Suprapubic skin (tissue), 4 donors: ENCODE results near the gene ELF1.

ENCODE experiments used
- CTCF ChIP-seq, 2 donors: fragments of 200-600 bp in 1 of 2; fragments of 450-650 bp in 1 of 2; sonication (generic) in 1 of 2; IDR thresholded peaks; one replicate each; pipeline ENCODE4 v1.5.1; 2016 to 2019; ENCODE audit warnings: antibody characterized with exemption in 2 of 2, mild to moderate bottlenecking in 1 of 2, moderate library complexity in 1 of 2
- EP300 ChIP-seq: sonication (generic); formaldehyde crosslinking; IDR thresholded peaks from one replicate; pipeline ENCODE4 v1.6.1; 2017; ENCODE audit warnings: antibody characterized with exemption
- POLR2A ChIP-seq, 2 donors: fragments of 450-650 bp; IDR thresholded peaks; one replicate each; pipeline ENCODE4 v1.6.1; 2017; ENCODE audit warnings: antibody characterized with exemption in 2 of 2, mild to moderate bottlenecking in 2 of 2, moderate library complexity in 2 of 2
- POLR2AphosphoS5 ChIP-seq, 3 donors: sonication (generic); formaldehyde crosslinking; IDR thresholded peaks; one replicate each; pipeline ENCODE4 v1.6.1; 2017; ENCODE audit warnings: antibody characterized with exemption in 3 of 3

- TF ChIP-seq CTCF (IDR thresholded peaks at IDR 0.05) = no peak
- TF ChIP-seq POLR2AphosphoS5 (IDR thresholded peaks at IDR 0.05) = no peak
- no peak for TF ChIP-seq POLR2A (IDR thresholded peaks at IDR 0.05)
- TF ChIP-seq EP300 = no peak
Measured at GRCh38 chr13:40961826-40962225, 57.3 kb downstream of the ELF1 start.
